Activated CD8-positive, alpha-beta memory T cell treated with anti-CD3 and anti-CD28 coated beads for 1 hour (primary cell): ENCODE data around the gene SELENON.

Experiments used
- DNase-seq, 2 donors: peaks; one replicate each; pipeline ENCODE4 v3.0.0-alpha.2; 2020; ENCODE audit warnings: low read depth in 1 of 2; ENCODE audit errors: extremely low read depth in 1 of 2

SELENON gene

DNA sequence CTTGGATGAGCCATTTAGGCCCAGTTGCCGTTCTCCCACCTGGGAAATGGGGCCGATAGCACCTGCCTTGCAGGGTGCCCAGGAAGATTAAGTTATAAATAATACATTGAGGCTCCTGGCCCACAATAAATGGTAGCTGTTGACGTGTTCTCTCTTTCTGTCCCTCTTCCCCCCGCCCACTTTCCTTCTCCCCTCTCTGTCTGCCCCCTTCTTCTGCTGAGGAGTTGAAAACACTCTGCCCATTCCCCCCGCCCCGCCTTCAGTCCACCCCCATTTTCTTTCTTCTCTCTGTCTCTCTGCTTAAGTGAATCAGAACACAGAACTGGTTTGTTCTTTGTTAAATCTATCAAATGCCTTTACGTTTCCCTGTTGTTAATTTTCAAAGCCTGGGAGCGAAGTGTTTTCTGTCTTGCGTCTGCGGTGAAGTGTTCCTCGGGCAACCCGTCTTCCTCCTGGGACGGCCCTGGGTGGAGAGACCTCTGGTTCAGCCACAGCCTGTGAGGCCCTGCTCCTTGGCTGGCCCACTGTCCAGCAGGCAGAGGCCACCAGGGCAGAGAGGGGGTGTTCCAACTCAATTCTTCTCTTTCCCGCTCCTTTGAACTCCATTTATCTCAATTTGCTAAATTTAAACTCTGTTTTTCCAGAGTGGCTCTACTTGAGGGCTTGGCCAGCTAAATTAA is 29.3 kb upstream of the SELENON start:
- no peak for DNase-seq

GRCh38 chr1:25771221-25772114 is 28.5 kb upstream of the SELENON start:
- DNase-seq: no peak

DNA sequence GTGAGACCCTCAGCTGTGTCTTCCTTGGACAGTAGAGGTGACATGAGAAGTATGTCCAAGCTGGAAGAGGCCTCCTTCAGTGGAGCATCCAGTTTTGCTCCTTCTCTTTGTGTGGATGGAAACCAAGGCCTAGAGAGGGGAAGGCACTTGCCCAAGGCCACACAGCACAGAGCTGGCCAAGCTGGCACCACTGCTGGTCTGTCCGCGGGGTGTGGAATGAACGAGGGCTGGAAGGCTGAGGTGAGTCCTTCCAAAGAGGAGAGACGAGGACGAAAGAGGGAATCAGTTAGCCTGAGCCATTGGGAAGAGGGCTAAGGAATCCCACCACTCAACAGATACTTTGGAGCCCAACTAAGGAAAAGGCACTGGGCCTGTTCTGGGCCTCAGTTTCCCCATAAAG is 27.8 kb upstream of the SELENON start:
- DNase-seq: no peak

DNA sequence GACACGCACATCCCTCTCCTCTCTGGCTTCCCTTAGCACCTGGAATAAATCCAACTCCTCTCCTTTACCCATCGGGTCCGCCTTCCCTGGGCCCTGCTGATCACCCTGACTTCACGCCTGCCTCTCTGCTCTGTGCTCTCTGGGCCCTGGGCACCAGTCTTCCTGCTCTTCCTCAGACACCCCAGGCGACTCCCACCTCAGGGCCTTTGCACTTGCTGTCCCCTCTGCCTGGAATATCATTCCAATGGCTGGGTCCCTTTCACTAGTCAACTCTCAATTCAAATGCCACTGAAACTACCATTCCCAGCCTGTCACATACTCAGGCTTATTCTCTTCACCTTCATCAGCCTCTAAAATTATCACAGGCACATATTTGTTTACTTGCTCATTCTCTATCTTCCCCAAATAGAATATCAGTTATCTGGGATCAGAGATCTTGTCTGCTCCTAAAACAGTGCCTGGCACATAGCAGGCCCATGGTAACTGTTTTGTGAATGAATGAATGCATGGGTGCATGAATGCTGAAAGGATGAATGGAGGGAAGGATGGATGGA is 27.2 kb upstream of the SELENON start:
- DNase-seq: no peak

GRCh38 chr1:25773441-25774125 is 26.4 kb upstream of the SELENON start:
- DNase-seq: no peak

GRCh38 chr1:25774206-25774803 is 25.7 kb upstream of the SELENON start:
- DNase-seq: no peak

DNA sequence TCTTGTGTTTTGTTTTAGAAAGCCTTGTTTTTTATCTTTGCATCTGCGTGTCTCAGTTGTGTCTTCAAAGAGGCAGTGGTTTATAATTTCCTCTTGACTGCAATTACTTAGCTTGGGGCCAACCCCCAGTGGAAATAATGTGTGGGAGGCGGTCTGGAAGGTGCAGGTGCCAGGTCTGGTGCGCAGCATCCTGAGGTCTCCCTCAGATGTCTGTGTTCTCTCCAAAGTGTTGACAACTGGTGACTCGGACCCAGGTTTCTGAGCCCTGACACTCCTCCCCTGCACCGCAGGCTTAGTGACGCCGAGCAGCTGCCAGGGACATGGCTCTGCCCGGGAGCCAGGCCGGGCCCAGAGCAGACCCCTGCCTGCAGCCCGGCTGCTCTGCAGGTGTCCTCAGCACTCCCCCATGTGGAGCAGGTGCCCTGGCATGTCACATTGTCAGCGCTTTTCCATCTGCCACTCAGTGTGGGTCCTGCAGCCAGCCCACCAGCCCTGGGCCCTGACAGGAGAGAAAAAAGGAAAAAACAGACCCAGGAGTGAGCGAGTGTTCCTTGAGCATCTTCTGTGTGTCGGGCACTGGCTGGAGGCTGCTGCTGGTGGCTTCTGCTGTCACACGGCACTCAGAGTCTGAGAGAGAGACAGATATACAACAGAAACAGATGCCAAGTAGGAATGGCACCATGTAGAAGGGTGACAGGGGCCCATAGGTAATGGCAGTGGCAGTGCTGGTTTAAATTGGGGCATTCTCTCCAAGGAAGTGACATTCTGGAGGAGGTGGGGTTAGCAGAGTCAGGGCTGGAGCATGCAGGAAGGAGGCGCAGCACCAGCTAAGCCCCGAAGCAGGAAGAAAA is 24.8 kb upstream of the SELENON start:
- peak; percentile 69 to 77 for DNase-seq

DNA sequence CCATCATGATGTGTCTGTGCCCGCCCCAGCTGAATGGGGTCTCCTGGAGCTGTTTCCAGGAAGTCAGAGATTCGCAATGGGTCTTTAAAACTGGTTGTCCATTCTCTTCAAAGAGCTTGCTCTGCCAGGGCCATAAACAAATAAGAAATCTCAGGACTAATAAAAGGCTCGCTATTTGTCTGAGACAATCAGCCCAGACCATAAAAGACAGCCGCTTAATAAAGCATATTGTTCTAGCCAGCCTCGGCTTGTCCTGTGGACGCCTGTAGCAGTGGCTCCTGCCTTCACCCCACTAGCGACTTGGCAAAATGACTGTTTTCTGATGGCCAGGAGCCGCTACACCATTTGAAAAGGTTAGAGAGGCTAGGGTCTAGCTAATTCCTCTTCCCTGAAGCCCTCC is 20.6 kb upstream of the SELENON start:
- DNase-seq: no peak

- DNase-seq: no peak
Measured at GRCh38 chr1:25779894-25780293, 20.1 kb upstream of the SELENON start.

GRCh38 chr1:25780318-25781129 is 19.5 kb upstream of the SELENON start:
- no peak for DNase-seq

DNA sequence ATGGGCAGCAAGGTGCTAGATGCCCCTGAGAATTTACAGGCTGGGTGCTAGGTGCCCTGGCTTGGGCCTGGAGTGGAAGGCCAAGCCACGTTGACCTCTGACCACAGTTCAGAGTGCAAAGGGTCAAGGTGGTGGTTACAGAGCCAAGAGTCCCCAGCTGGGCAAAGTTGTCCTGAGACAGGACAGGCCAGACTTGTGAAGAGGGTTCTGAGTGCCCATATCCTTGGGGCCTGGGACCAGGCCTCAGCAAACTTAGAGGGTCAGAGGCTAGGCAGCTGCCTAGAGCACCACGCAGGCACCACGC is 18.9 kb upstream of the SELENON start:
- DNase-seq: no peak

GRCh38 chr1:25782608-25783201 is 17.3 kb upstream of the SELENON start:
- DNase-seq: no peak

- DNase-seq: no peak
Measured at GRCh38 chr1:25784575-25785051, 15.4 kb upstream of the SELENON start.

GRCh38 chr1:25785333-25786067 is 14.5 kb upstream of the SELENON start:
- DNase-seq: no peak

GRCh38 chr1:25786887-25787759 is 12.9 kb upstream of the SELENON start:
- no peak for DNase-seq

- no peak for DNase-seq
Measured at GRCh38 chr1:25787760-25788166, 12.2 kb upstream of the SELENON start.

- DNase-seq: no peak
Measured at GRCh38 chr1:25790472-25790871, 9.5 kb upstream of the SELENON start.
